GM20000 (cell line): ENCODE measurements around the gene ARL4C.

Experiments used
- DNase-seq: peaks from one replicate; pipeline ENCODE4 v3.0.0; 2012; ENCODE audit warnings: low spot score
- CTCF ChIP-seq: IDR thresholded peaks from 2 replicates; pipeline ENCODE4 v1.5.1; 2012; ENCODE audit warnings: mild to moderate bottlenecking, control low read depth; ENCODE audit errors: extremely low read depth, missing control alignments

The ARL4C gene

GRCh38 chr2:234481301-234481700 is 15.6 kb downstream of the ARL4C start:
- DNase-seq: no peak
- no peak for TF ChIP-seq CTCF

DNA sequence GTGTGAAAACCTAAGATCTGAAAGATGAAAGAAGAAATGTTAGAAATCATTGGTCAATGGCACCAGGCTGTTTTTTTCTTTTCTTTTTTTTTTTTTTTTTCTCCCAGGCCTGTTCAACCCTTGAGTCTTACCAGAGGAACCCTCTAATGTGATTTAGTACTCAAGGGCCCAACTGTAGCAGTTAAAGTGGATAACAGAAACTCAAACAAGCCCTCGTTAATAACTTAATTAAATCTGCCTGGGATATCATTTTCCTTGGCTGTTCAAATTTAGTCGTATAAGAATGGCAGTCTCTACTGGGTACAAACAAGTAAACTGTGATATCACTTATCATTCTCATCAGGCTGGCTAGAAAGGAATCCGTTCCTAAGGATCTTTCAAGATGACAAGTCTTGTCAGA is 16.5 kb downstream of the ARL4C start:
- no peak for TF ChIP-seq CTCF
- no peak for DNase-seq

DNA sequence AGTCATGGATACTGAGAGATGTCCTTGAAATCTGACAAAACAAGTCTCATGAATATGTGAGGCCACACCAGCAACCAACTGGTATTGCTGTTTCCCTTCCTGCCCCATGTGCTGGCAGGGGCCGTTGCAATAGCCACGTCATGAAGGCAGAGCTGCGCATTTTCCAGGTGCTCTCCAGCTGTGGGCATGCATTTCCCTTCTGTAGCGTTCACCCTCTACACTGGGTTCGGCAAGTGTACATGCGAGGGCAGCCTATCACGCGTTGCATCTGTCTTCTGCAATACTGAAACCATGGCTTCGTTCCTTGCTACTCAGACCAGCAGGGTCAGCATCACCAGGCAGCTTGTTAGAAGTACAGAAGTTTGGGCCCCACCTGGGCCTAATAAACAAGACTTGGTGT is 17.4 kb downstream of the ARL4C start:
- no peak for DNase-seq
- TF ChIP-seq CTCF: no peak

- no peak for DNase-seq
- TF ChIP-seq CTCF: no peak
Observed at GRCh38 chr2:234478121-234478858, 18.6 kb downstream of the ARL4C start.

DNA sequence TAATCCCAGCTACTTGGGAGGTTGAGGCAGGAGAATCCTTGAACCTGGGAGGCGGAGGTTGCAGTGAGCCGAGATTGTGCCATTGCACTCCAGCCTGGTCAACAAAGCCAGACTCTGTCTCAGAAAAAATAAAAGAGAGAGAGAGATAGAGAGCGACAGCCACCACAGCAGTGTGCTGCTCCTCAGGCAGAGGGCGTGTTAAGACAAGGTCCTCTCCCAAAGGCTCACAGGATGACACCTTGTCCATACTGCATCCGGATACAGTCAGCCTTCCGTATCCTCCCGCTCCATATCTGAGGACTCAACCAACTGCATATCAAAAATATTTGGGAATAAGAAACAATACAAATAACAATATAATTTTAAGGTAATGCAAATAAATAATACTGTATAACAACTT is 20.1 kb downstream of the ARL4C start:
- no peak for TF ChIP-seq CTCF
- no peak for DNase-seq

GRCh38 chr2:234474654-234475053 is 22.2 kb downstream of the ARL4C start:
- no peak for DNase-seq
- TF ChIP-seq CTCF: no peak

GRCh38 chr2:234472155-234472554 is 24.7 kb downstream of the ARL4C start:
- no peak for TF ChIP-seq CTCF
- no peak for DNase-seq
